ENCODE measurements around the gene NKAP.

Gene NKAP

GRCh38 chrX:119871599-119872395 is 71.8 kb downstream of the NKAP start, which contains the start of the genes NDUFA1 and RNF113A:
Gene NDUFA1, plus strand, starts transcription at chrX:119871832. Its CDS starts 80 bp downstream, at chrX:119871912.
Gene RNF113A, minus strand, starts transcription at chrX:119871733. Its CDS starts 120 bp downstream, at chrX:119871613.
- Histone ChIP-seq H3K36me3 (replicated peaks; ENCODE audit: low read depth, low read length) (peaks cover 6% of the 10 kb centered on the region), H3K9ac (ENCODE audit: low read length) (peak within 1 kb of the TSS; percentile 98), H3K4me3 (ENCODE audit: low read length) (peak within 1 kb of the TSS; percentile 99), H3K27me3 (ENCODE audit: low read depth, low read length) (no peaks in the 10 kb centered on the region), H2AFZ (ENCODE audit: low read depth, low read length) (peak within 1 kb of the TSS; percentile 64), H3K4me2 (ENCODE audit: low read length) (peak within 1 kb of the TSS; percentile 85), H4K20me1 (ENCODE audit: insufficient read depth, low read length) (no peaks in the 10 kb centered on the region), H3K27ac (ENCODE audit: low read length) (peak within 1 kb of the TSS; percentile 91), H3K79me2 (ENCODE audit: low read length) (peaks cover 53% of the 10 kb centered on the region), H3K9me3 (ENCODE audit: insufficient read depth, low read length) (no peaks in the 10 kb centered on the region), H3K4me1 (ENCODE audit: low read length) (peaks cover 6% of the 10 kb centered on the region; the same call in 1 of the 2 replicates)
- no peak for TF ChIP-seq EZH2phosphoT487 (IDR thresholded peaks at IDR 0.05; ENCODE audit: low read depth)
- no peak for TF ChIP-seq CTCF (IDR thresholded peaks at IDR 0.05; ENCODE audit: low read depth, low read length)

- Histone ChIP-seq H3K4me3 (ENCODE audit: low read length) (peak overlapping the region; percentile 99), H3K27ac (ENCODE audit: low read length) (peak overlapping the region; percentile 91), H2AFZ (ENCODE audit: low read depth, low read length) (peak overlapping the region; percentile 64)
Observed at GRCh38 chrX:119871245-119871598, 72.3 kb downstream of the NKAP start.

More at GRCh38 chrX:119871245-119871598, 72.3 kb downstream of the NKAP start:
- no peaks in the 10 kb centered on the region for H4K20me1 ChIP-seq (ENCODE audit: insufficient read depth, low read length)
- no peaks in the 10 kb centered on the region for H3K27me3 ChIP-seq (ENCODE audit: low read depth, low read length)
- H3K79me2 ChIP-seq (ENCODE audit: low read length): peaks cover 53% of the 10 kb centered on the region
- H3K9me3 ChIP-seq (ENCODE audit: insufficient read depth, low read length): no peaks in the 10 kb centered on the region
- H3K9ac ChIP-seq (ENCODE audit: low read length): peak overlapping the region; percentile 98
- H3K4me1 ChIP-seq (ENCODE audit: low read length): peaks cover 6% of the 10 kb centered on the region; the same call in 1 of the 2 replicates
- no peak for TF ChIP-seq CTCF (IDR thresholded peaks at IDR 0.05; ENCODE audit: low read depth, low read length)
- H3K4me2 ChIP-seq (ENCODE audit: low read length): peak overlapping the region; percentile 85
- H3K36me3 ChIP-seq (replicated peaks; ENCODE audit: low read depth, low read length): peaks cover 6% of the 10 kb centered on the region
